ENCODE results near the gene TMBIM1. TPM values are rescaled to one million over a fixed set of nuclear protein-coding genes. Genes with fewer than 3 reads are reported as not detected.

Gene TMBIM1
- total RNA-seq, 1 donor from 2014 or later, result 109 TPM

DNA sequence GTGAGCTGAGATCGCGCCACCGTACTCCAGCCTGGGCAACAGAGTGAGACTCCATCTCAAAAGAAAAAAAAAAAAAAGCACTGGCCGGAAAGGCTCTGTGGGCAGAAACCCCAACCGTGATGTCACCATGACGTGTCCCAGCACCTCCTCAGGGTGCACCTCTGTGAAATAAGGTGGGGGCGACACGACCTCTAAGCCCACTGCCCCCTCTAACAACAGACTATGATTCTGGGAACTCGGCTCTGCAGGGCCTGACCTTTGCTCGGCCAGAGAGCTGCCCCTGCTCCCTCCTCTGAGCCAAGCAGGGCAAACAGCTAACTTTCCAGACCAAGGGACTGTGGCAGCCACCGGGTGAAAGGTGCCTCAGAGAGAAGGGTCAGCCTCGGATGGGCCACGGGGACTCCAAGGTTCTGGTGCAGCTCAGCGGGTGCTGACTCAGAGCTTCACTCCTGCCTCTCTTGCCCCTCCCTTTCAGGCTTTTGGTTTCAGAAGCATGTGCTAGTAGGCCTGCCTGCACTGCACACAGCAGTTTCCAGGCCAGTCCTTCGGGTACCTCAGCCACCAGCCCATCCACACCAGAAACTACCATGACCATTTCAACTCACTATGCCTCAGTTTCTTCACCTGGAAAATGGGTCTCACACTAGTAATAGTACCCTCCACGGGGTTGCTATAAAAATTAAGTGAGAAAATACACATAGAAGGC is 8.0 kb downstream of the TMBIM1 start:
- TF ChIP-seq, protein P1, sequence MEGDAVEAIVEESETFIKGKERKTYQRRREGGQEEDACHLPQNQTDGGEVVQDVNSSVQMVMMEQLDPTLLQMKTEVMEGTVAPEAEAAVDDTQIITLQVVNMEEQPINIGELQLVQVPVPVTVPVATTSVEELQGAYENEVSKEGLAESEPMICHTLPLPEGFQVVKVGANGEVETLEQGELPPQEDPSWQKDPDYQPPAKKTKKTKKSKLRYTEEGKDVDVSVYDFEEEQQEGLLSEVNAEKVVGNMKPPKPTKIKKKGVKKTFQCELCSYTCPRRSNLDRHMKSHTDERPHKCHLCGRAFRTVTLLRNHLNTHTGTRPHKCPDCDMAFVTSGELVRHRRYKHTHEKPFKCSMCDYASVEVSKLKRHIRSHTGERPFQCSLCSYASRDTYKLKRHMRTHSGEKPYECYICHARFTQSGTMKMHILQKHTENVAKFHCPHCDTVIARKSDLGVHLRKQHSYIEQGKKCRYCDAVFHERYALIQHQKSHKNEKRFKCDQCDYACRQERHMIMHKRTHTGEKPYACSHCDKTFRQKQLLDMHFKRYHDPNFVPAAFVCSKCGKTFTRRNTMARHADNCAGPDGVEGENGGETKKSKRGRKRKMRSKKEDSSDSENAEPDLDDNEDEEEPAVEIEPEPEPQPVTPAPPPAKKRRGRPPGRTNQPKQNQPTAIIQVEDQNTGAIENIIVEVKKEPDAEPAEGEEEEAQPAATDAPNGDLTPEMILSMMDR (conservative IDR thresholded peaks at IDR 0.05; ENCODE audit: low read depth, low read length), result no peak
- no peak for DNase-seq (ENCODE audit: low read depth)
- H3K4me3 ChIP-seq (ENCODE audit: low read depth, low read length), result no peak overlapping the region

DNA sequence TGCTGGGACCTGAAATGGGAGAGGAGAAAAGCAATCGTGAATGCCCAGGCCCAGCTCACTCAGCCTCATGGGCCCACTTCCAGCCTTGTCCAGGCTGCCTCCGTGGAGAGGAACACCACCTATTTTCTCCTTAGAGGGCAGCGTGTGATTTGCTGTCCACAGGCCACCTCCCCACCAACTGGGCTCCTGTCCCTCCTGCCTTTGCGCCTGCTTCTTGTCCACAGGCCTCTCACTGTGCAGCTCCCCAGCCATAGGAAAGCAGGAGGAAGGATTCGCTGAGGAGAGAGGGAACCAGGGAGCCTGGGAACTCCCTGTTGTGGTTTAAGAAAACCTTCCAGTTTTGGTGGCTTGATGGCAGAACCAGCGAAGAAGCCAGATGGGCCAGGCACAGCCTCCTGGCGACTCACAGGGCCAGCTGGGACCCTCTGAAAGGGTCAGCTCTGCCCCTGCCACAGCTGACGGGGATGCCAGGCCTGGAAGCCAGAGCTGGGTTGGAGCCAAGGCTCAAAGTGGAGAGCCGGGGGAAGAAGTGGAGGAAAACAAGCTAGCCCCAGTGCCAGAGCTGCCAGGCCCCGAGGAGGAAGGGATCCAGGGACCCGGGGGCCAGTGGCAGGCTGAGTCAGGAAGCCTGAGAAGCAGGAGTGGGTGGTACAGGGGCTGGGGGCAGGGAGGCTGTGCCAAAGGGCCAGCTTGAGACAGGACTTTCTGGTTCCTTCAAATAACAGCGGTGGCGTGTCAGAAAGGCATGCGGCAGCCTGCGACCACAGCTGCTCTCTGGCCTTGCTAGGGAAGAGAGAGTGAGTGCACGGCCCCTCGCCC is 9.9 kb downstream of the TMBIM1 start:
- no peak overlapping the region for H3K4me3 ChIP-seq (ENCODE audit: low read depth, low read length)
- TF ChIP-seq, protein P1 (conservative IDR thresholded peaks at IDR 0.05; ENCODE audit: low read depth, low read length), result no peak
- no peak for DNase-seq (ENCODE audit: low read depth)

DNA sequence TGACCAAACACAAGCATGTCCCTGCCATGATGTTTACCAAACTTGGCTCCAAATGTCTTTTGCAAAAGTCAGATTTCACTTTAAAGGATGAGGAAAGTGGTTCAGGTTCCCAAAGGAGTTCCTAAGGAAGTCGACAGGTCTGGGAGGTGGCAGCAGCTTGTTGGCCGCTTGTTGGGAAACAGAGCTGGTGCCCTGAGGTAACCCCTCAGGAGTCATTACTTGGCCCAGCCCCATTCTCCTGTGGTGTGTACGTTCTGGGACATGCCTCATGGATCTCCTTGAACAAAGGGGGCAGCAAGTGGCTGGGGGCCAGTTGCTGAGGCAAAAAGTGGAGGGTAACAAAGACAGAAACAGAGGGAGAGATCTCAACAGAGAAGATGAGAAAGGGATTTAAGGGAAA is 10.9 kb downstream of the TMBIM1 start:
- TF ChIP-seq, protein P1 (conservative IDR thresholded peaks at IDR 0.05; ENCODE audit: low read depth, low read length), result no peak
- H3K4me3 ChIP-seq (ENCODE audit: low read depth, low read length), result no peak overlapping the region
- DNase-seq (ENCODE audit: low read depth), result no peak

DNA sequence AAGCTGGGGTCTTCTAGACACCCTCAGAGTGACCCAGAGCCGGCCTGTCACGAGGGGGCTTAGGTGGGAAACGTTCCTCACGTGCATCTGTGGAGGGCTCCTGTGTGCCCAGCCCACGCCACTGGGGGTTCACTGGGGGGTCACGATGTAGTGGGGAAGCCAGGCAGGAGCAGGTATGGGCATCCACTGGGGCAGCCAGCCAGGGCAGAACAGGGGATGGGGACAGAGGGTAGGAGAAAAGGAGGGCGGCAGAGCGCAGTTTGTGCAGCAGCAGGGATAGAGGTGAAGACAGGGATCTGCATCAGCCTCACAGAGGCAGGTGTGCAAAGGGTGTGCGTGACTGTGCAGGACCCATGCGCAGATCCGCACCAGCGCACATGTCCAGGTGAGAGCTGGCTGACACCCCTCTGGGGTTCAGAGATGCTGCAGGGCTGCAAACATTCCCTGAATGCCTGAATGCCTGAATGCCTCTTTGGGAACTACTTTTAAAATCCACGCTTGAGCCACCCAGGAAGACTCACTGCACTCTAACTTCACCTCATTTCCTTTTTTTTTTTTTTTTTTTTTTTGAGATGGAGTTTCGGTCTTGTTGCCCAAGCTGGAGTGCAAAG is 11.9 kb downstream of the TMBIM1 start:
- TF ChIP-seq, protein P1 (conservative IDR thresholded peaks at IDR 0.05; ENCODE audit: low read depth, low read length), result no peak
- no peak for DNase-seq (ENCODE audit: low read depth)
- H3K4me3 ChIP-seq (ENCODE audit: low read depth, low read length), result no peak overlapping the region

DNA sequence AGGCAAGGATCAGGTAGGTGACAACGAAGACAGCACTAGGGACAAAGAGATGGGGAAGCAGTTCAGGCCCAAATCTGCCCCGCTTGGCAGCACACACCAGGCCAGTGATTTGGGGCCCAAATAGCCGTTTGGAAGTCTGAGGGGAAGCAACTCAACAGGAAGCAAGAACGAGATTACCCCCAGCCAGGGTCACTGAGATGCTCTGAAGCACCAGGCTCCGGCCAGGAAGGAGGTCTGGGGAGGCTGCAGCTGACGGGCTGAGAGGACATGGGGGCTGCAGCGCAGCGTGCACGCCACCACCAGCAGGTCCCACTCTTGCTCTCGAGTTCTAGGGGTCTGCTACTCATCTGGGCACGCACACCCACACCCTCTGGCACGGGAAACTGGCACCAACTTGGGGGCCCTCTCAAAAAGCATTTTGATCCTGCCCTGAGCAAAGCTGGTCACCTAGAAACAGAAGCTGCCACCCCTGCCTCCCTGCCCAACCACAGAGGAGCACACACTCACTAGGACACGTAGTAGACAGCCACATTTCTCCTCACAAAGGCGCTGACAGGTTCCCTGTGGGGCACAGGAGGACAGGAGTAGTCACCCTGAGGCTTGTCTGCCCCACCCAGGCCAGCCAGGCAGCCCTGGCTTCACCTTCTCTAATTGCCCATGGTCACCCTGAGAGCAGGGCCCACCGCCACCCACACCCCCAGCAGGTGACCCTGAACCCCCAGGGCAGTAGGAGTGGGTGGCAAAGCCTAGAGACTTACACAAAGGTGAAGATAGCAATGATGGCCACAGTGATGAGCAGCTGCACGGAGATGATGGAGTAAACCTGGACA is 13.6 kb downstream of the TMBIM1 start:
- H3K4me3 ChIP-seq (ENCODE audit: low read depth, low read length), result no peak overlapping the region
- TF ChIP-seq, protein P1 (conservative IDR thresholded peaks at IDR 0.05; ENCODE audit: low read depth, low read length), result no peak
- no peak for DNase-seq (ENCODE audit: low read depth)

DNA sequence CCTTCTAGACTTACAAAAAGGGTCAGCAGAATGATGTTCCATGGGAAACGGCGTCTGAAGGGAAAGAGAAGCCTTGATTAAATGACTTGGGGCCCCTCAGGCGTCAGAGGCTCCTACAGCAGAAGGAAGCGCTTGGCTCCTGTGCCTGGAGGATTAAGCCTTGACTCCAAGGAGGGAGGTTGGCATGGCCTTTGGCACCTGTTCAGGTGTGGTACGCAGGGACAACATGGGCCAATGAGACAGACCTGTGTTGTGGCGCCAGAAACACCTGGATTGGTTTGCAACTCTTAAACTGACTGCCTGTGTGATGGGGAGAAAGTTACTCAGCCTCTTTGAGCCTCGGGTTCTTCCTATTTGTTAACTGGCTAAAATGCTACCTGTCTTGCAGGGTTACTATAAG is 14.4 kb downstream of the TMBIM1 start:
- TF ChIP-seq, protein P1 (conservative IDR thresholded peaks at IDR 0.05; ENCODE audit: low read depth, low read length), result no peak
- DNase-seq (ENCODE audit: low read depth), result no peak
- no peak overlapping the region for H3K4me3 ChIP-seq (ENCODE audit: low read depth, low read length)

Data from epithelial cell of proximal tubule (primary cell).